Endothelial cell of umbilical vein (primary cell): Measurements from ENCODE around the gene VEGFA. TPM values are rescaled to one million over a fixed set of nuclear protein-coding genes. Genes with fewer than 3 reads are reported as not detected.

ENCODE experiments used
- BruUV-seq: library from RNA; stranded (reverse); fragments of 400-500 nt; replicated peaks from 2 replicates; lab custom pipeline; 2021; lab: Mats Ljungman, UMichigan
- CTCF ChIA-PET: fragments of 300-600, 350-600 bp; sonication (Branson Sonifier 250); formaldehyde crosslinking; loops from one replicate; lab custom pipeline; 2021; ENCODE audit warnings: antibody characterized with exemption, inconsistent platforms; lab: Charles Lee
- POLR2A ChIA-PET: fragments of 300-600, 350-600 bp; sonication (Branson Sonifier 250); formaldehyde crosslinking; loops from one replicate; lab custom pipeline; 2021; ENCODE audit warnings: antibody characterized with exemption, inconsistent platforms; lab: Charles Lee
- DNase-seq: peaks from one replicate; pipeline ENCODE4 v3.0.0-alpha.2; 2011; ENCODE audit warnings: low read depth, low spot score
- FAIRE-seq: peaks from 2 replicates; lab custom pipeline; 2011; peaks lifted over from hg19 to GRCh38; lab: Jason Lieb, UNC
- H2AFZ ChIP-seq: 2 replicates; pipeline ENCODE4 v1.6.0; 2012; ENCODE audit warnings: low read depth, low read length, control low read depth, inconsistent platforms
- H3K27ac ChIP-seq: 2 replicates; pipeline ENCODE4 v1.5.1; 2011; ENCODE audit warnings: low read depth, mild to moderate bottlenecking, control low read depth, low read length, moderate library complexity; ENCODE audit not compliant: insufficient read depth
- H3K27me3 ChIP-seq, 2 experiments: 2 replicates each; pipeline versions ENCODE4 v1.6.0 to v1.6.1; 2011; ENCODE audit warnings: low read length in 2 of 2, mixed read lengths in 1 of 2; ENCODE audit not compliant: control insufficient read depth in 2 of 2, insufficient read depth in 2 of 2
- H3K36me3 ChIP-seq, 2 experiments: 2 replicates in 1 of 2; 3 replicates in 1 of 2; pipeline ENCODE4 v1.5.1; 2011; ENCODE audit warnings: low read length in 2 of 2, mild to moderate bottlenecking in 1 of 2, moderate library complexity in 1 of 2; ENCODE audit not compliant: control insufficient read depth in 2 of 2, insufficient read depth in 2 of 2; ENCODE audit errors: extremely low read depth in 1 of 2
- H3K4me1 ChIP-seq: 3 replicates; pipeline ENCODE4 v1.5.1; 2011; ENCODE audit warnings: mild to moderate bottlenecking, low read length; ENCODE audit not compliant: control insufficient read depth, insufficient read depth; ENCODE audit errors: extremely low read depth
- H3K4me2 ChIP-seq: 2 replicates; pipeline ENCODE4 v1.6.1; 2011; ENCODE audit warnings: low read length, control low read depth, mixed read lengths; ENCODE audit not compliant: insufficient read depth
- H3K4me3 ChIP-seq, 3 experiments: fragments of 200-600 bp in 1 of 3; sonication (generic), shearing (Covaris generic) in 1 of 3; replicated peaks in 1 of 3; 2 replicates each; pipeline ENCODE4 v1.5.1; 2011 to 2016; ENCODE audit warnings: control low read depth in 3 of 3, low read length in 3 of 3, mild to moderate bottlenecking in 2 of 3, inconsistent platforms in 1 of 3, low read depth in 1 of 3, moderate library complexity in 1 of 3; ENCODE audit not compliant: insufficient read depth in 1 of 3
- H3K79me2 ChIP-seq: 2 replicates; pipeline ENCODE4 v1.6.0; 2012; ENCODE audit warnings: low read length, inconsistent platforms; ENCODE audit not compliant: control insufficient read depth, insufficient read depth
- H3K9ac ChIP-seq: replicated peaks from 2 replicates; pipeline ENCODE3; 2011; ENCODE audit warnings: low read length, control low read depth; ENCODE audit not compliant: insufficient read depth; ENCODE audit errors: extremely low read depth
- H3K9me1 ChIP-seq: replicated peaks from 3 replicates; pipeline ENCODE4 v1.6.0; 2011; ENCODE audit warnings: mild to moderate bottlenecking, low read length; ENCODE audit not compliant: control insufficient read depth, insufficient read depth; ENCODE audit errors: extremely low read depth
- H3K9me3 ChIP-seq: replicated peaks from 2 replicates; pipeline ENCODE4 v1.5.1; 2012; ENCODE audit warnings: low read length, inconsistent platforms; ENCODE audit not compliant: control insufficient read depth, insufficient read depth
- H4K20me1 ChIP-seq: replicated peaks from 2 replicates; pipeline ENCODE3; 2011; ENCODE audit warnings: mild to moderate bottlenecking, low read length; ENCODE audit not compliant: control insufficient read depth, insufficient read depth; ENCODE audit errors: extremely low read depth
- EZH2 ChIP-seq: IDR thresholded peaks from 2 replicates; pipeline ENCODE4 v1.6.1; 2012; ENCODE audit warnings: borderline replicate concordance, low read depth, mild to moderate bottlenecking, moderate library complexity, low read length, inconsistent platforms; ENCODE audit not compliant: severe bottlenecking
- FOS ChIP-seq: IDR thresholded peaks from 2 replicates; pipeline ENCODE4 v1.6.1; 2011; ENCODE audit warnings: mild to moderate bottlenecking, low read length, moderate library complexity, borderline replicate concordance; ENCODE audit not compliant: insufficient read depth
- GATA2 ChIP-seq: IDR thresholded peaks from 2 replicates; pipeline ENCODE4 v1.7.0; 2011; ENCODE audit warnings: low read depth, mild to moderate bottlenecking, moderate library complexity, mixed read lengths, low read length; ENCODE audit not compliant: insufficient read length, insufficient read depth
- JUN ChIP-seq: IDR thresholded peaks from 2 replicates; pipeline ENCODE4 v1.6.1; 2011; ENCODE audit warnings: borderline replicate concordance, low read depth; ENCODE audit not compliant: insufficient read length, insufficient read depth
- MYC ChIP-seq: IDR thresholded peaks from one replicate; pipeline ENCODE4 v1.6.1; 2011; ENCODE audit warnings: mild to moderate bottlenecking, low read depth, low read length
- dilution Hi-C: fragments of 300-500 bp; cut with MboI; formaldehyde crosslinking; loops from one replicate; pipeline ENCODE4 v1.15.0; 2019; ENCODE audit warnings: low sequenced_read_pairs; ENCODE audit not compliant: extremely low pct_ligation_motif_present
- intact Hi-C: fragments of 100-400 bp; cut with micrococcal nuclease; formaldehyde crosslinking; loops from one replicate; pipeline ENCODE4 v1.10.0; 2022
- polyA plus RNA-seq, 4 experiments: library from polyadenylated mRNA; depleted of rRNA in 3 of 4; stranded (reverse) in 3 of 4; unstranded in 1 of 4; fragments of >200 nt; gene quantifications; 2 replicates each; pipeline versions ENCODE4 v1.2.1 to v1.2.3, GENCODE V29; 2011 to 2012; ENCODE audit warnings: missing spikeins in 1 of 4
- total RNA-seq: library from RNA; stranded (reverse); gene quantifications from 2 replicates; pipeline ENCODE4 v1.2.3, GENCODE V29; 2021

VEGFA gene
- total and polyA plus RNA-seq, 2 donors (not counting 3 experiments of a cell fraction or from before 2014, with no cell fraction given), result 18.1 to 19.9 TPM

- FAIRE-seq, result no peak
Observed at GRCh38 chr6:43736844-43737243, 33.2 kb upstream of the VEGFA start.

GRCh38 chr6:43737272-43738081 is 32.5 kb upstream of the VEGFA start:
- dilution Hi-C loops, result no loop called here
- Histone ChIP-seq H3K27me3 (no peaks in the 10 kb centered on the region), H3K36me3 (no peaks in the 10 kb centered on the region), H3K9me1 (no peaks in the 10 kb centered on the region), H3K4me3 (no peak overlapping the region), H3K9ac (no peak overlapping the region), H3K27ac (no peak overlapping the region), H4K20me1 (no peaks in the 10 kb centered on the region), H3K4me1 (peaks cover 2% of the 10 kb centered on the region), H2AFZ (no peak overlapping the region), H3K9me3 (no peaks in the 10 kb centered on the region), H3K79me2 (no peaks in the 10 kb centered on the region), H3K4me2 (no peak overlapping the region)
- TF ChIP-seq FOS, result no peak
- POLR2A ChIA-PET, result interaction anchor here (0.6 kb wide), 2 partner anchors 21 to 120 kb away, joined by 3 to 5 read pairs; no protein-coding TSS in a partner anchor
- BruUV-seq, result no TSS peak
- CTCF ChIA-PET, result interaction anchor here (0.6 to 1.1 kb wide), 4 partner anchors 13 to 70 kb away, joined by 3 to 5 read pairs (median 3); no protein-coding TSS in a partner anchor
- no peak for DNase-seq
- no peak for FAIRE-seq
- intact Hi-C loops, result no loop called here

More at GRCh38 chr6:43736844-43737243, 33.2 kb upstream of the VEGFA start:
- Histone ChIP-seq H3K4me2 (no peak overlapping the region), H3K36me3 (no peaks in the 10 kb centered on the region), H2AFZ (no peak overlapping the region), H3K27me3 (no peaks in the 10 kb centered on the region), H3K79me2 (no peaks in the 10 kb centered on the region), H3K9me1 (no peaks in the 10 kb centered on the region), H3K9me3 (no peaks in the 10 kb centered on the region), H3K27ac (no peak overlapping the region), H4K20me1 (no peaks in the 10 kb centered on the region), H3K4me3 (no peak overlapping the region), H3K9ac (no peak overlapping the region), H3K4me1 (peaks cover 2% of the 10 kb centered on the region)
- TF ChIP-seq JUN (no peak), GATA2 (no peak), EZH2 (no peak), MYC (no peak)
- dilution Hi-C loops (no loop called here), intact Hi-C loops (no loop called here)
- ChIA-PET CTCF (interaction anchor here (1.0 to 1.1 kb wide), 3 partner anchors 12 to 69 kb away, joined by 3 to 5 read pairs (median 3); no protein-coding TSS in a partner anchor), POLR2A (interaction anchor here (0.6 kb wide), 1 partner anchor 21 kb away, joined by 5 read pairs; no protein-coding TSS in a partner anchor)
- no peak for DNase-seq
- no TSS peak for BruUV-seq
